Measurements from ENCODE around the gene TMA7B. TPM values are rescaled to one million over a fixed set of nuclear protein-coding genes. Genes with fewer than 3 reads are reported as not detected.

TMA7B gene
- total RNA-seq, 4 donors from 2014 or later, result not detected

GRCh38 chr22:39985383-39986035 lies 25.3 kb downstream of the TMA7B start:
- H3K27ac ChIP-seq, result no peak overlapping the region
- peak in 1 of 3 donors; percentile 55 for DNase-seq
- H3K4me1 ChIP-seq, result peaks cover 0 to 5% (median 0%) of the 10 kb centered on the region in 4 donors
- H3K4me3 ChIP-seq, result no peak overlapping the region
- no peaks in the 10 kb centered on the region for H3K36me3 ChIP-seq
- TF ChIP-seq POLR2A (IDR thresholded peaks at IDR 0.05), result no peak
- no peak for TF ChIP-seq CTCF (IDR thresholded peaks at IDR 0.05)
- no peaks in the 10 kb centered on the region for H3K27me3 ChIP-seq
- H3K9me3 ChIP-seq, result no peaks in the 10 kb centered on the region

GRCh38 chr22:39988386-39989114 lies 28.4 kb downstream of the TMA7B start:
- Histone ChIP-seq H3K27ac (no peak overlapping the region), H3K27me3 (no peaks in the 10 kb centered on the region), H3K4me3 (no peak overlapping the region), H3K4me1 (peaks cover 0 to 19% (median 0%) of the 10 kb centered on the region in 4 donors), H3K36me3 (no peaks in the 10 kb centered on the region), H3K9me3 (no peaks in the 10 kb centered on the region)
- DNase-seq, result no peak
- TF ChIP-seq CTCF (IDR thresholded peaks at IDR 0.05) (no peak), POLR2A (IDR thresholded peaks at IDR 0.05) (no peak)

GRCh38 chr22:39989633-39990032 lies 29.4 kb downstream of the TMA7B start:
- TF ChIP-seq POLR2A (IDR thresholded peaks at IDR 0.05) (no peak), CTCF (IDR thresholded peaks at IDR 0.05) (no peak)
- no peak for DNase-seq
- Histone ChIP-seq H3K4me3 (no peak overlapping the region), H3K27me3 (no peaks in the 10 kb centered on the region), H3K4me1 (peaks cover 3 to 19% (median 6%) of the 10 kb centered on the region in 4 donors), H3K9me3 (no peaks in the 10 kb centered on the region), H3K27ac (no peak overlapping the region), H3K36me3 (no peaks in the 10 kb centered on the region)

- no peaks in the 10 kb centered on the region for H3K9me3 ChIP-seq
- H3K4me3 ChIP-seq, result no peak overlapping the region
- peaks cover 3 to 19% (median 6%) of the 10 kb centered on the region in 4 donors for H3K4me1 ChIP-seq
- no peaks in the 10 kb centered on the region for H3K27me3 ChIP-seq
- no peak for DNase-seq
- no peaks in the 10 kb centered on the region for H3K36me3 ChIP-seq
- TF ChIP-seq POLR2A (IDR thresholded peaks at IDR 0.05) (no peak), CTCF (IDR thresholded peaks at IDR 0.05) (no peak)
- peak overlapping the region in 1 of 4 donors; percentile 13 for H3K27ac ChIP-seq
These were observed 30.5 kb downstream of the TMA7B start for GRCh38 chr22:39990686-39991085.

GRCh38 chr22:39991159-39991860 lies 31.1 kb downstream of the TMA7B start:
- TF ChIP-seq POLR2A (IDR thresholded peaks at IDR 0.05) (no peak), CTCF (IDR thresholded peaks at IDR 0.05) (no peak)
- no peak overlapping the region for H3K4me3 ChIP-seq
- H3K36me3 ChIP-seq, result no peaks in the 10 kb centered on the region
- H3K9me3 ChIP-seq, result no peaks in the 10 kb centered on the region
- H3K27ac ChIP-seq, result peak overlapping the region in 1 of 4 donors; percentile 13
- H3K4me1 ChIP-seq, result peaks cover 3 to 19% (median 6%) of the 10 kb centered on the region in 4 donors
- H3K27me3 ChIP-seq, result no peaks in the 10 kb centered on the region
- no peak for DNase-seq

Measured in Peyer's patch (tissue), 4 donors.